Right atrium auricular region (tissue), 2 donors: Measurements from ENCODE around the gene RHBDL3. TPM values are rescaled to one million over a fixed set of nuclear protein-coding genes. Genes with fewer than 3 reads are reported as not detected.

Experiments
- DNase-seq: peaks from one replicate; pipeline ENCODE4 v3.0.0-alpha.2; 2019; ENCODE audit warnings: low spot score
- H3K27ac ChIP-seq, 2 donors: fragments of 200-600 bp; sonication (generic); 1 replicate in 1 of 2; 2 replicates in 1 of 2; pipeline ENCODE4 v1.5.1; 2016 to 2019
- H3K27me3 ChIP-seq, 2 donors: fragments of 200-600 bp; sonication (generic); one replicate each; pipeline versions ENCODE4 v1.5.1 to v1.6.0; 2017 to 2019
- H3K36me3 ChIP-seq: fragments of 200-600 bp; sonication (generic); one replicate; pipeline ENCODE4 v1.5.1; 2016
- H3K4me1 ChIP-seq, 2 donors: fragments of 200-600 bp; sonication (generic); one replicate each; pipeline versions ENCODE4 v1.5.1 to v1.6.0; 2017 to 2019
- H3K4me3 ChIP-seq, 2 donors: fragments of 200-600 bp; sonication (generic); 1 replicate in 1 of 2; 2 replicates in 1 of 2; pipeline ENCODE4 v1.5.1; 2017 to 2019; ENCODE audit warnings: mild to moderate bottlenecking in 1 of 2, moderate library complexity in 1 of 2
- H3K9me3 ChIP-seq, 2 donors: fragments of 200-600 bp; sonication (generic); one replicate each; pipeline ENCODE4 v1.5.1; 2019
- total RNA-seq, 2 donors: library from RNA; depleted of rRNA; stranded (reverse); fragments of >200 nt; gene quantifications; one replicate each; pipeline ENCODE4 v1.1.0, GENCODE V29; 2016
- TF ChIP-seq, protein P1 (sequence below), 2 donors: fragments of 200-600 bp; sonication (generic); IDR thresholded peaks; one replicate each; pipeline ENCODE4 v1.5.1; 2019; ENCODE audit warnings: antibody characterized with exemption in 2 of 2

The RHBDL3 gene
- total RNA-seq, 2 donors from 2014 or later = 18.0 to 19.2 TPM

DNA sequence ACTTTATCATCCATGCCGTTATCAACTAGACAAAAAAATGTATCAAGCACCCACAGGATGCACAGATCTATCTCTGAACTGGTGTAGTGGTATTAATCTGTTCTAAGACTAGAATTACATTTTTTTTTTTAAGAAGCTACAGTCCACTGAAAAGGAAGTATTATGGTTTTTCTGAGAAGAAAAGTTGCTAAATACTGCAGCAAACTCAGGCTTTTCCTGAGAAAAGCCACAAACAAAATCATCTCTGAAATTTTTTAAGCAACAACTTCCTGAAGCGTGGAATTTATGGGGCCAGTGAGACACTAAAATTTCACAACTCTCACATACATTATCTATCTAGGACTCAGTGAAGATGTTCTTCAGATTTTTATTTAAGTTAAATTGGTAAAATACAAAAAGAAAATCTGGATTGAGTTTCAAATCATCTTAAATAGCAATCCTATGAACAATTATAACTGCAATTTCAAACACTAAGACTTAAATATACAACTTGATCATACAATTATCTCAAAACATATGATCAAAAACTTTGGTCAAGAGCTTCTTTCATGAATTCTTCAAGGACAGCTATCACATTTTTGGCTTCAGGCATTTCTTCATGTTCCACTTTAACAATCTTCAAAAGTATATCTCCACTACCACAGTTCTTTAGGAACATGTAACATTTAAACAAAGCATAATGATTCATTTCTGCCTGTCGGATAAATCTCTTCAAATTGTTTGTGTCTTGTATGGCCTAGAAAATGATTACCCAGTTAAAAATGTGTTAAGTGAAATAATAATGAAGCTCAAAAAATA, 65.8 kb downstream of the RHBDL3 start:
- Histone ChIP-seq H3K4me3 (no peak overlapping the region), H3K36me3 (peaks cover 26% of the 10 kb centered on the region), H3K9me3 (no peaks in the 10 kb centered on the region), H3K27me3 (no peaks in the 10 kb centered on the region), H3K4me1 (no peaks in the 10 kb centered on the region), H3K27ac (no peak overlapping the region)
- DNase-seq = no peak
- TF ChIP-seq, protein P1, sequence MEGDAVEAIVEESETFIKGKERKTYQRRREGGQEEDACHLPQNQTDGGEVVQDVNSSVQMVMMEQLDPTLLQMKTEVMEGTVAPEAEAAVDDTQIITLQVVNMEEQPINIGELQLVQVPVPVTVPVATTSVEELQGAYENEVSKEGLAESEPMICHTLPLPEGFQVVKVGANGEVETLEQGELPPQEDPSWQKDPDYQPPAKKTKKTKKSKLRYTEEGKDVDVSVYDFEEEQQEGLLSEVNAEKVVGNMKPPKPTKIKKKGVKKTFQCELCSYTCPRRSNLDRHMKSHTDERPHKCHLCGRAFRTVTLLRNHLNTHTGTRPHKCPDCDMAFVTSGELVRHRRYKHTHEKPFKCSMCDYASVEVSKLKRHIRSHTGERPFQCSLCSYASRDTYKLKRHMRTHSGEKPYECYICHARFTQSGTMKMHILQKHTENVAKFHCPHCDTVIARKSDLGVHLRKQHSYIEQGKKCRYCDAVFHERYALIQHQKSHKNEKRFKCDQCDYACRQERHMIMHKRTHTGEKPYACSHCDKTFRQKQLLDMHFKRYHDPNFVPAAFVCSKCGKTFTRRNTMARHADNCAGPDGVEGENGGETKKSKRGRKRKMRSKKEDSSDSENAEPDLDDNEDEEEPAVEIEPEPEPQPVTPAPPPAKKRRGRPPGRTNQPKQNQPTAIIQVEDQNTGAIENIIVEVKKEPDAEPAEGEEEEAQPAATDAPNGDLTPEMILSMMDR (IDR thresholded peaks at IDR 0.05) = no peak

DNA sequence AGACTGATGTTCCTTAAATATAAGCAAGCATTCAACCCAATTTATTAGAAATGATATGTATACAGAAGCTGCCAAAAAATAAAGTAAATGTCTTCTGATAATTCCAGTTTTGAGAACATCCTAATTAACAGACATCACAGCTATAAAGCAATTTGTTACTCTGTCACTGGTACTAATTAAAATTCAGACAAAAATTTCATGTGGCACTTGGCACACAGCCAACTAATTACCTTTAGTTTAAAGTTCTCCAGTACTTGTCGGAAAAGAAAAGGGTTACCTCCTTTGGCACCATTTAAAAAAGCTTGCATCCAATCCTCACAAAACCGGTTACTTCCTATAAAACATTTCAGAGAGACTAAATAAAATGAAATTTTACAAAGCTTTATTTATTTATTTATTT, 67.6 kb downstream of the RHBDL3 start:
- Histone ChIP-seq H3K27me3 (no peaks in the 10 kb centered on the region), H3K4me3 (no peak overlapping the region), H3K4me1 (no peaks in the 10 kb centered on the region), H3K9me3 (no peaks in the 10 kb centered on the region), H3K36me3 (peaks cover 42% of the 10 kb centered on the region), H3K27ac (no peak overlapping the region)
- DNase-seq = no peak
- TF ChIP-seq, protein P1 (IDR thresholded peaks at IDR 0.05) = no peak

DNA sequence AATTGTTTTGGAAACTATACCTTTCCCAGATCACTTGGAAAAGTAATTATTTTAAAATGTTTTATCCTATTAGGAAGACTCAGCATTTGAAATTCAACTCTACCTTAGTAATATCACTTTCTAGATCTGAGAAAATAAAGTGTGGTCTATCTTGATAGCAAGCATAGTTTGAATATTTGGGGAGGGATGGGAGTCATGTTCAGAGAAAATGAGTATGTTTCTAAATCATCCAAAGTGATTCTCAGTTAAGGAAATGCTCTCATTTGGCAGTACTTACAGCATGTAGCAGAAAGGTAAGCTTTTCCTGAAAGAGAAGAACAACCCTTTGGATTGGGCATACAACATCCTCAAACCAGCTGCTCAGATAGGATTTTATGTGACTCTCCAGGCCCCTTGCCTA, 69.4 kb downstream of the RHBDL3 start:
- H3K27me3 ChIP-seq = no peaks in the 10 kb centered on the region
- H3K27ac ChIP-seq = no peak overlapping the region
- no peaks in the 10 kb centered on the region for H3K4me1 ChIP-seq
- H3K9me3 ChIP-seq = no peaks in the 10 kb centered on the region
- TF ChIP-seq, protein P1 (IDR thresholded peaks at IDR 0.05) = no peak
- no peak for DNase-seq
- H3K4me3 ChIP-seq = no peak overlapping the region
- H3K36me3 ChIP-seq = peaks cover 47% of the 10 kb centered on the region

DNA sequence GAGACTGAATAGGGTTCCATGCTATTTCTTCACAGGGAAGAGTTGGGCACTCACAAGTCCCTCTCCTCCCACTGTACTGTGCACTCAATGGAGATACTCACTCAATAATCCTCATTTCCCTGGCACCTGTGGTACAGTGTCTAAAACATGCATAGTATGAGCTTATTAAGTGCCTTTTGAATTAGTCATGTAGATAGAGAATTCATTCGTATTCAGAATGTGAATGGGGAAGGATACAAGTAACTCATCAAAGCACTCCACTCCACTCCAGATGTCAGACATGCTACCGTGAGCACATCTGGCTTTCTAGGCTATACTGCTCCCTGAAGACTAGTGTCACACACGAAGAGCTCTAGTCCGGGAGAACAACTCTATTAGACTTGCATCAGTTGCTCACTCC, 70.1 kb downstream of the RHBDL3 start:
- DNase-seq = no peak
- Histone ChIP-seq H3K9me3 (no peaks in the 10 kb centered on the region), H3K4me1 (peaks cover 0 to 1% of the 10 kb centered on the region in 2 donors), H3K36me3 (peaks cover 47% of the 10 kb centered on the region), H3K4me3 (no peak overlapping the region), H3K27ac (no peak overlapping the region), H3K27me3 (no peaks in the 10 kb centered on the region)
- TF ChIP-seq, protein P1 (IDR thresholded peaks at IDR 0.05) = no peak

DNA sequence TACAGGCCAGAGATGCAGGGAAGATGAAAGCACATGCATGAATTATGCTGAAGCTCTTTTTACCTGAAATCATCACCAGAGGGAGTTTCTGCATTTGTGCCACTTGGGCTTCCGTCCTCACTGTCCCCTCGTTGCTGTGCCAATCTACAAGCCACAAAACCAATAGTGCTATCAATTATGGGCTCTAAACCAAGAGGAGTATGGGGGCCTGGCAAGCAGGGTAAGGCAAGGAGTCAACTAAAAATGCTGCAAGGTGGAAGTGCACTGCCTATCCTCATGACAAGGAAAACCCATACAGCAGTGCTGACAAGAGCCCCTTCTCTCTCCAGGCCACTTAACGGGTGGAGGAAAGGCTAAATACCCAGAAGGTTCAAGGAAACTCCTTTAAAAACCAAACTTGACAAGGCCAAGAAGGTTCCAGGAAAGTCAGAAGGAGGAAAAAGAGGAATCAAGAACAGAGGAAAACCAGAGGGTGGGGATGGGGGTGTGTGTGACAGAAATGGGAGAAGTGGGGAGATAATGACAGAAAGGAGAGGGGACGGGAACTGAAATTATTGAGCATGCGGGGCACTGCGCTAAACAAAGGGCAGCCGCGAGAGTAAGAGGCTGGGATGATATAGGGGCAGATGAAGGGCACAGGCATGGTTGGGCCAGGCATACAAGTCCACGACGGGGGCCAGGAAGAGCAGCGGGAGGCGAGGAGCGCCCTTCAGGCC, 75.7 kb downstream of the RHBDL3 start:
- Histone ChIP-seq H3K4me3 (peak overlapping the region; percentile 64 to 69), H3K27ac (peak overlapping the region; percentile 73 to 75), H3K9me3 (no peaks in the 10 kb centered on the region), H3K4me1 (peaks cover 0 to 20% of the 10 kb centered on the region in 2 donors), H3K27me3 (no peaks in the 10 kb centered on the region), H3K36me3 (peaks cover 23% of the 10 kb centered on the region)
- TF ChIP-seq, protein P1 (IDR thresholded peaks at IDR 0.05) = no peak
- peak; percentile 46 for DNase-seq
